ENCODE measurements around the gene ZFAND2B.
"Not testable (repeated sequence)": the region's sequence is repeated elsewhere in the genome, so short reads cannot be mapped to it uniquely, and the experiment has no call there.

ZFAND2B gene

GRCh38 chr2:219253753-219254589 is 47.4 kb downstream of the ZFAND2B start, which contains the start of gene TUBA4A:
TSS of gene TUBA4A (minus strand) at chr2:219253918. CDS start at chr2:219253858, 60 bp downstream.
- peak; percentile 97 for DNase-seq

GRCh38 chr2:219254590-219255201 is 48.1 kb downstream of the ZFAND2B start:
- DNase-seq: peak; percentile 38

GRCh38 chr2:219258942-219259341 is 52.4 kb downstream of the ZFAND2B start:
- not testable (repeated sequence) for DNase-seq

Data from CD4-positive, alpha-beta T cell treated with Interleukin-17A for 4 hours (primary cell).